ENCODE data around the gene SDK1.
A peak's percentile ranks its signal among the peaks of the same experiment; 100 is the strongest.
"Not testable (repeated sequence)": the region's sequence is repeated elsewhere in the genome, so short reads cannot be mapped to it uniquely, and the experiment has no call there.

Gene SDK1

DNA sequence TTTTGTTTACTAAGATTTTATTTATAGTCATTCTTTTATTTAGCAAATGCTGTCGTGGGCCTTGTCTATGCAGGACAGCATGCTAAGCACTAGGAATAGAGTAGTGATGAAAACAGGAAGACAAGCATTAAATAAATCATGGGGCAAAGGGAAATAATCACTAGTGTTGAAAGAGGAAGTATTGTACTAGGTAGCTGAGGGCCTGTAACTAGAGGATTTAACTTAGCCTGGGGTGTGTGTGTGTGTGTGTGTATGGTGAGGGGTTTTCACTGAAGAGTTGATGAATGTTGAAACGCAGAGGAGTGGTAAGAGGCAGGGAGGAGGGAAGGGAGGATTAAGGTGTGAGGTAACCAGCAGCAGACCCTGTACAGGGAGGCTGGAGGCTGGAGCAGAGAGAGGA lies 446.4 kb downstream of the SDK1 start:
- no peak for DNase-seq

DNA sequence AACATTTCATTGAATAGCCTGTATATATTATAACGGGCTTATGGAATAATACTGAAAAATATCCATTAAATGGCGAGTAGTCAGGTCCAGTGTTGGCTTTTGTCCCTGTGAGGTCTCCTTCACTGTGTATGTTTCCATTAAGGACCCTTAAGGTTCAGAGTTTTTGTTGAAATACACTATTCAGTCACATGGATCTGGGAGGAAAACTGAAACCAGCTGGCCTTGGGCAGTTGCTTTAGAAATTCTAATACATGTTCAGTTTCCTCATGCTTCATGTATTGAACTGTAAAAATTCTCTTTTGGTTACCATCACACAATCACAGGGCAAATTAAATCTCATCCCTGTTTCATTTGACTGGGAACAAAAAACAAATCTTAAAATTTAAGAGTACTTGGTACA lies 447.3 kb downstream of the SDK1 start:
- DNase-seq, result no peak

DNA sequence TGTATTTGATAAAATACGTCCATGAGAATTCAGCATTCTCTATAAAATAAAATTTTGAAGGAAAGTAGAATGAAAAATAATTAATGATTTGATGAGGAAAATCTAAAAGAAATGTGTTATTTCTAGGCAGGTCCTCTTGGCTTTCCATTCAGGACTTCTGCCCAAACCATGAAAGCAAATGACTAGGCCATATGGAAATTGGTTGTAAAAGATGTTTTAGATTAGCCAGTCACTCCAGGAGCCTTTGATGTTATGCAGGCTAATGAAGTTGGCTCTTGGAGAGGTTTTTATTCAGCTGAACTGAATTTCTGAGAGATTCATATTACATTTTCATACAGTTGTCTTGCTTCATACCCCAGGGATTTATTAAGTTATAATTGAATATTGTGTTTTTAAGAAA lies 452.8 kb downstream of the SDK1 start:
- no peak for DNase-seq

DNA sequence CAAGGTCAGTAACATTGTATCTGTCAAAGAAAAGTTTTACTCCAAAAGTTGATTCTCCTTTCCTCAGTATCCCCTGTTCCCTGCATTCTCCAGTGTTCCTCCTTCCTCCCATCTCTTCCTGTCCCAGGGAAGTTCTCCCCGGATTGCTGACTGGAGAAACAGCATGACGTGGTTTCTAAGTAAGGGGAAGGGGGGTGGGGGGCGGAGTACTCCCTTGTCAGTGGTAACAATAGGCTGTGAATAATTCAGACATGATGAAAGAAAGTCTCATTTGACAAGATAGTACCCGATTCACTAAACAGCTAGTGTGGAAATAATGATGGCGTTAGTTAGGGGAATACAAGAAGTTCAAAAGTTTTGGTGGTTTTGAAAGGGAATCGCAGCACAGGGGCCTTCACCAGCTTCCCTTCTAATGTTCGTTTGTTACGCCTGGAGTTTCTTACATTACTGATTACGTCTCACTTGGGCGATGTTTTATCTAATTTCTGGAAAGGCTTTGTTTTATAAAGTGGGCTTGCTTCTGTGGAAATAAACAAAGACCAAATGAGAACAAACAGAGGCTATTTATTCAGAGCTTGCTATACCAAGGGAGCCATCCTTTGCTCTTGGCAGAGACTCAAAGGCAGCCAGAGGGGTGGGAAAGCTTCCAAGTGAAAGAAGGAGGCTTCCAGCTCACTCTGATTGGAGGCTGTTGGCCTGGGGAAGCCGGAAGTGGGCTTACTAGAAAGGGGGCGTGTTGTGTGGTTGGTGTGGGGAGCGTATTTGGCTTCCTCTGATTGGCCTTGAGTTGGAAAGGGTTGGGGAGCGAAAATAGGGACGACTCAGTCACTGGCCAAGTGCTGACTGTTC lies 453.7 kb downstream of the SDK1 start:
- DNase-seq, result no peak

DNA sequence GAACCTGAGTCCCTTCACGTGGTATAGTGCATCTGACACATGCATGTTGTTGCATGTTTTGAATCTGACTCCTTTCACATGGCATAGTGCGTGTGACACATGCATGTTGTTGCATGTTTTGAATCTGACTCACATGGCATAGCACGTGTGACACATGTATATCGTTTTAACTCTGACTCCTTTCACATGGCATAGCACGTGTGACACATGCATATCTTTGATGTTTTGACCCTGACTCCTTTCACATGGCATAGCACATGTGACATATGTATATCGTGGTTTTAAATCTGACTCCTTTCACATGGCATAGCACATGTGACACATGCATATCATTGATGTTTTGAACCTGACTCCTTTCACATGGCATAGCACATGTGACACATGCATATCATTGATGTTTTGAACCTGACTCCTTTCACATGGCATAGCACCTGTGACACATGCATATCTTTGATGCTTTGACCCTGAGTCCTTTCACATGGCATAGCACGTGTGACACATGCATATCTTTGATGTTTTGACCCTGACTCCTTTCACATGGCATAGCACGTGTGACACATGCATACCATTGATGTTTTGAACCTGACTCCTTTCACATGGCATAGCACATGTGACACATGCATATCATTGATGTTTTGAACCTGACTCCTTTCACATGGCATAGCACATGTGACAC lies 454.9 kb downstream of the SDK1 start:
- not testable (repeated sequence) for DNase-seq

DNA sequence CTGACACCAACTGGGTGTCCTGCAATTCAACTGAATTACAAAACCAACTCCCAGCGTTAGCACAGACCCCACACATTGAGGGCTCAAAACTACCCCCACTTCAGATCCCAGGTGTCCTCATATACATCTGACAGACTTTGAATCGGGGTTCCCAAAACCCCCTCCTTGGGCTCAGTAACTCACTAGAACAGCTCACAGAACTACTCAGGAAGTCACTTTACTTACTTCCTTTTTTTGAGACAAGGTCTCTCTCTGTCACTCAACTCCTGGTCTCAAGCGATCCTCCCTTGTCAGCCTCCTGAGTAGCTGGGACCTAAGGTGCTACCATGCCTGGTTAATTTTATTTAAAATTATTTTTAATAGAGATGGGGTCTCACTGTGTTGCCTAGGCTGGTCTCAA lies 456.0 kb downstream of the SDK1 start:
- DNase-seq, result no peak

DNA sequence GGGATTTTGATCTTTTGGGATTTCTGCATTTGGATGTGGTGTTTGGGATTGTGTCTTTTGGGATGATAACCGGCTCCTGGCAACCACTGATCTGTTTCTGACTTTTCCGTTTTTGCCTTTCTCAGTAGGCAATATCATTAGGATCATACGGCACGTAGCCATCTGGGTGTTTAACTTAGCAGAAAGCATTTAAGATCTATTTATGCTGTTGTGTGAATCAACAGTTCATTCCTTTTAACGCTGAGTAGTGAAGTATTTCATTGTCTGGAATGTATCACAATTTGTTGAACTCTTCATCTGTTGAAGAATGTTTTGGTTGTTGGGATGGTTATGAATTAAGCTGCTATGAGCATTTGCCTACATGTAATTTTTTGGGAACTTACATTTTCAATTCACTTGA lies 459.6 kb downstream of the SDK1 start:
- no peak for DNase-seq

DNA sequence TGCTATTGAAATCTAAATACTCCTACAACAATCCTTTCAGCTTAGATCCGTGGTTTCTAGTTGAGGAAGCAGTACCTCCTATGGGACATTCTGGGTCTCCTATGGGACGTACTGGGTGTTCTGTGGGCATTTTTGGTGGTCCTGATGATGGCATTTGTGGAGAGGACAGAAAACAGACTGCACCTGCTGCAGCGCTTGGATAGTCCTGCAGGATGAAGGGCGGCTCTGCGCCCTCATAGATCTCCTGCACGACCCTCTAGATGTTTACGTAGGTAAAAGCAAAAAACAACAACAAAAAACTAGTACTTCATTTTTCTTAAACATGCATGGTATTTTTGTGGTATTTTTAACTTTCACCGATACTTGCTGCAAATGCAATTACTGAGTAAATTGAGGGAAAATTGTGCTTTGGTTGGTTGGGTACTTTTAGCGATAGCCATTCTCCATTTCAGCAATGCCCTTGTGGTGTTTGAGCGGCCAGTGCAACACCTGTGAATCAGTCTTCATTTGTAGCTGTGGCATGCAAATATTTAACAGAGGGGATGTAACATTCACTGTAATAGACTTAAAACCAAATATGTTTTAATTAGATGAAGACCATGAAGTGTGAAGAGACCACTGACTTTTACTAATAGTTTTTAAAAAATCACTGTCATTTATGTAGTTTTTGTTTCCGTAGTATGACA lies 461.2 kb downstream of the SDK1 start:
- DNase-seq, result no peak

DNA sequence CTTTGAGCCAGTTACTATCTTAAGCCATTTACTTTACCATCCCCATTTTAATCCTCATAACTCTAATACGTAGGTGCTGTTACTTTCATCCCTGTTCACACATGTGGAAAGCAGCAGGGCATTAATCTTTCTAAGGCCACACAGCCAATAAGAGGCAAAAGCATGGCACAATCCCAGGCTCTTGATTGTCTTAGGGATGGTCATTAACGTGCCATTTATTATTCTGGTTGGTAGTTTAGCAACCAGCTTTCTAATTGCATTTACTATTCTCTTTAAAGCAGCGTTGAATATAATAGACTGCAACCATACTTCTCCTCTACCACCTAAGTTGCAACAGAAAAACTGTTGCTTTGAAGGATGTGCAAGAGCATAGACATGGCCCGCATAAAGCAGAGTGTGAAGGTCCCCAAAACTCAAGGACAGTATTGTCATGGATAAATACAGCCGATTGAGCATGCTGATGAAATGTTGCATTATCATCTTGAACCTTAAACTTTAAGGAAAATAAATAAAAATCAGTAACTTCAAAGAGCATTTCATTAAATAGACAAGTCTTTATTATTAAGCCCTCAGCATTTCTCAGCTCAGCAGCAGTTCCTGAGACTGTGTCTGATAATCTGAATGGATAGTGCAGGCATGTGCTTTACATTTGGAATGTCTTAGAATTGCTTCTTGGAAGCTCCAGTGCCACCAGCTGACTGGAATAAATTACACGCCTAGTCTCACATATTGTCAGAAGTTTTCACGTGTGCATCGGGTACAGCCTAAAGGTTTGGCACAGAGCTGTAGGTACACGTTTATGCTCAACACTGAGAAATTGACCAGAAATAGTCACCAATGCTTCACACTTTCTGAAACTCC lies 467.1 kb downstream of the SDK1 start:
- DNase-seq, result no peak

DNA sequence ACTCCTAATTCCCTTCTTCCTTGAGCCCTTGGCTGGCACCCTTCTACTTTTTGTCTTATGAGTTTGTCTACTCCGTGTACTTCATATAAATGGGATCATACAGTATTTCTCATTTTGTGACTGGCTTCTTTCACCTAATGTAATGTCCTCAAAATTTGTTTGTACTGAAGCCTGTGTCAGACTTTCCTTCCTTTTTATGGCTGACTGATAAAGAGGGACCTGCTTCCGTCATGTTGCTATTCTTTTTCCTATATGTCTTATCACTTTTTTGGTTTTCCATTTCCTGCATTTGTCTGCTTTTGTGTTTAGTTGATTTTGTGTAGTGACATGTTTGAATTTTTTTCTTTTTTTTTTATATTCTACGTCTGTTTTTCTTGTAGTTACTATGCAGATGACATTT lies 470.9 kb downstream of the SDK1 start:
- DNase-seq, result no peak

DNA sequence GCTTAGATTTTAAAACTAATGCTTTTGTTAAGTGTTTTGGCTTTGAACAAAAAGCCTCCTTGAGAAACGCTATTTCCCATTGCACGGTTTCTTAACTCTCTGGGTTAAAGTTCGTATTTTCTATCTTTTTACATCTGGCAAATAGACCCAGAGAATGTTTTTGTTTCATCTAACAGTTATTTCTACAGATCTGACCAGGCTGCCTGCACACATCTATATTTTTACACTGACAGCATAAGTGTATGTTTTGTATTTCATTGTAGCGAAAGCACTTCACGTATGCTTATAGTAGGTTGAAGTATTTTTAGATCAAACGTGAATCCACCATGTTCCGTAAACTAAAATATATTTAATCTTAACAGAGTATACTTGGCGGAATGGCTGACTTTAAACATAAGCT lies 477.3 kb downstream of the SDK1 start:
- no peak for DNase-seq

DNA sequence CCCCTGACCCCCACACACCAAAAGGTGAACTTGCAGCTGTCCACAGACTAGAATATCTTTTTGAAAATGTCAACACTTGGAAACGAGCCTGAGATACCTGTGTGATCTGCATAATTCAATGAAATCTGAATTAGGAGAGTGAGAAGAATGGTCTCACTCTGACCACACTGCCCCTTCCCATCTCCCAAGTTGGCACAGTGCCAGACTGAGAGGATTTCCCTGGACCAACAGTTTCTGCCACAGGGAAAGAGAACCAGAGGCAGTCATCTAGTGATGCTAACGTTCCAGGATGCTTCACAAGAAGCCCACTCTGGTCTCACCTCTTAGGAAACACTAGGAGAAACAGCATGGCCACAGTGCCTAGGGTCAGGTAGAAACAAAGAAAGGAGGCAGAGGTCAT lies 479.0 kb downstream of the SDK1 start:
- no peak for DNase-seq

DNA sequence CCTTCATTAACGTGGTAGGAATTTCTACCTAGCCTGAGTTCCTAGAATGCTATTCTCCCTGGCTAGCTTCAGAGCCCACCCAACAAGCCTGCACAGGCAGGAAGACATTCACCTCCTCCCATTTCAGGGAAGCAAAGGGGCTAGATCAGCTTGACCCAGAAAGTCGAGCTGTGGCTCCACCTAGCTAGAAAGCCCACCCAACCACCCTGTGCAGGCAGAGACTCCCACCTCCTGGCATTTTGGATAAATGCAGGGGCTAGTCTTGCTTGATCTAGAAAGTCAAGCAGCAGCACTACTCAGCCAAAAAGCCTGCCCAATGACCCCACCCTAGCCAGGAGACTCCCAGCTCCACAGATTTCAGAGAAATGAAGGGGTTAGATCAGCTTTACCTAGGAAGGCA lies 479.5 kb downstream of the SDK1 start:
- DNase-seq, result no peak

DNA sequence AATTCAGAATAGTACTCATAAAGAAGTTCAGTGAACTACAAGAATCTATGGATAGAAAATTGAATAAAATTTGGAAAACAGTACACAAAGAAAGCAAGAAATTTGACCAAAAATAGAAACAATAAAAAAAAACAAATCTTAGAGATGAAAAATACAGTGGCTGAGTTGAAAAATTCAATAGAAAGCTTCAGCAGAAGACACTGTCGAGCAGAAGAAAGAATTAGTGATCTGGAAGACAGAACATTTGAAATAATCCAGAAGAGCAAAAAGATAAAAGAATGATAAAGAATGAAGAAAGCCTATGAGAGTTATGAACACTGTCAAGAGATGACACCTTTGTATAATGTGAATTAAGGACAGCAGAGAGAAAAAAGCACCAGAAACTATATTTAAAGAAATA lies 480.6 kb downstream of the SDK1 start:
- no peak for DNase-seq

DNA sequence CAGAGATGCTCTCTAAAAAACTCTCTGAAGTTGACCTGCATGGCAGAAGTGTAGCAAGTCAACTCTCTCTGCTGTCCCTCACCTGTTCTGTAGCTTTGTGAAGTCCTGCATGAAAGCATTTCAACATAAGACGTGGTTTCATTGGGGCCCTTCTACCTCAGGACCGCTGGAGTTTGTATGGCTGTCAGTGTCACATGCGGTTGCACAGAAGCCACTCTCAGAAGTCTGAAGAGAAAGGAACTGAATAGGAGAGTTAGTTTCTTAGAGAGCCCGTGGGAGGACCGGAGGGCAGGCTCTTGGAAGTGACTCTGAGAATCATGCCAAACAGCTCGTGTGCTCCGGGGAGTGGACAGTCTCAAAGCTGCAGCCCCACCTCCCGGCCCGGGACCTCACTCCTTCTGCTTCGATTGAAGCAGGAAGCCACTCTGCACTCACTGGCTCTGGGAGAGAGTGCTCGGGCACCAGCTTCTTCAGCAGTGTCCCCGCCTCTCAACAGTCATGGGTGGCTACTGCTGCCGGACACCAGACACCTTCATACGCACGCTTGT lies 486.7 kb downstream of the SDK1 start:
- no peak for DNase-seq

DNA sequence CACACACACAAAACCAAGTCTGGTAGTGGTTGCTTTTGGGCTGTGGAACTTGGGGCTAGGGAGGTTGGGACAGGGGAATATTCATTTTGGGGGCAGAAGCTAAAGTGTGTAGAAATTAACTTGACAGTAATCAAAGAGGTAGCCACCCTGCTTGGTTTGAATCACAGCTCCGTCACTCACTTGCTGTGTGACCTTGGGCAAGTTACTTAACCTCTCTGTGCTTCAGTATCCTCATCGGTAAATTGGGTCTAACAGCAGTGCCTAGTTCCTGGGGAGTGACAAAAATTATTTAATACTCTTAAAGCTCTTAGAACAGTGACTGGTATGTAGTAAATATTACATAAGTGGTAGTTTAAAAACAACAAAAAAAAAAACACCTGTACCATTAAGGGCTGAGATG lies 489.8 kb downstream of the SDK1 start:
- DNase-seq, result no peak

DNA sequence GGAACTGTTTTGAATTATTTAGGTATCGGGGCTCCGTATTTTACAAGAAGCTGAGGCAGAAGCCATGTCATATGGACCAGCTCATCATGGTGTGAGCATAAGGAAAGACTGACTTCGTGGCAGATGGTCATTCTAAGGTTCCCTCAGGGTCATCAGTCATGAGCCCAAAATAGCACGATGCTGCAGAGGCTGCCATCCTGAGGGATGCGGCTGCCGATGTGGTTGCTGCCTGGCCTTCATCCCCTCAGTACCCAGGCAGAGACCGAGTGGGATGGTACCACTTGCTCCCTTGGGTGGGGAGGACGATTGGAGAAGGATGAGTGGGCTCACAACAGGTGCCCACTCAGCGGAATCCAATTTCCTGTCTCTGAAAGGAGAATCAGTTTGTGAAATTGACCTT lies 490.3 kb downstream of the SDK1 start:
- DNase-seq, result no peak

DNA sequence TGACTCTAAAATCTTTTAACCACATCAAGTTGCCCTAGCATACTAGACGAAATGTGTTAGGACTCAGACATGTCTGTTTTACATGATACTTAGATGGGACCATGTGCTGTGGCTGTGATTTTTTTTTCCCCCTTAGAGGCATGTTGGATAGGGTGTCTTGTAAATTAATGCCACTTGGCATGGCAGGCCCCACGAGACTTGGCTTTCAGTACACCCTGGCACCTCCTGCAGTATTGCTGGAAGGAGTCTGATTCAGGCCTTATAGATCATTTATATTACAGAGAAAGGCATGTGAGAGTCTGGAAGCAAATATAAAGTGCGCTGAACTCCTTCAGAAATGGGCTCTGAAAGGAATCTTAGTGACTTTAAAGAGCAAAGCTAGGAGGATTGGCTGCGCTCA lies 494.1 kb downstream of the SDK1 start:
- DNase-seq, result no peak

DNA sequence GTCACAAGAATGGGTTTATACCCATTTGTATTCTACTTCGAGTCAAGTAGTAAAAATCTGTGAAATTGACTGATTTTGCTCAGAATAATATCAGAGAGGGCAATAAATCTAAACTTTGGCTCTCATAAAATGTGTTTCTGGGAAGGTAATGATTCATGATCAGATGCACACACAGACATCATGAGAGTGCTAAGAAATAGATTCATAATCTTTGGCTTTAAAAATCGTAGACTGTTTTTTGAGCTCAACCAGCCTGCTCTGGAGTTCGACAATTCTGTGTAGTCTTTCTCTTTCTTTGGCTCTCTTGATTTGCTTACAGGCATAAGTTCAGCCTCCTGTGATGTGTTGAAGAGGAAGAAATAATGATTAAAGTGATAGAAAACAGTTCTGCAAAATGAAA lies 494.7 kb downstream of the SDK1 start:
- no peak for DNase-seq

DNA sequence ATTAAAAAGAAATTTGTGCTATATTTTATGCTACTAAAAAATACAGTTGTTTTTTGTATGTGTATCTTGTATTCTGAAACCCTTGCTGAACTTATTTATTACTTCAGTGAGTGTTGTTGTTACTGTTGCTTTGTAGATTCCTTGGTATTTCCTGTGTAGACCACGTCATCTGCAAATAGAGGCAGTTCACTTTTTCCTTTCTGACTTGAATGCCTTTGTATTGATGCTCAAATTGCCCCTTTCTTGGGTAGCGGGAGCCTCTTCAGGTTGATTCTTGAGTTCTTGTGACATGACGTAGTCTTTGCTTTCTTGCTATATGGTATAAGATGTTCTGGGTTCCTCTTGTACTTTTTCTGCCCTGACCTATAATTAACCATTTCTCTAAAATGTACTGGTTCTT lies 504.1 kb downstream of the SDK1 start:
- peak; percentile 33 to 78 for DNase-seq

DNA sequence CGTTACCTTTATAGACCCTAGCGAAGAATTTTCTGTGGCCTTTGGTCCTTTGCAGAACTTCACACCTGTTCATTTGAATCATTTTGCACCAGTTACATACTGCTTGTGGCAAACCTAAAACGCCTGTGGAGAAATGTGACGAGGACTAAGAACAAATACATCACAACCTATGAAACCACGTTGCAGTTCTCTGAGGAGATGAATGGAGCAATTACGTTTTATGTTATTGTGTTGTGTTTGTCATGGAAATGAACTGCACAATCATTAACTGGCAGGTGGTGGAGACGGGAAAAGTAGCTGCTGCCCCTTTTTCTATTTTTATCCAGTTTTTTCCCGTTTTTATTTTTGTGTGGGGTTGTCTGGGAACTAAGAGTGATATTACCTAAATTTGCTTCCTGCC lies 505.5 kb downstream of the SDK1 start:
- no peak for DNase-seq

DNA sequence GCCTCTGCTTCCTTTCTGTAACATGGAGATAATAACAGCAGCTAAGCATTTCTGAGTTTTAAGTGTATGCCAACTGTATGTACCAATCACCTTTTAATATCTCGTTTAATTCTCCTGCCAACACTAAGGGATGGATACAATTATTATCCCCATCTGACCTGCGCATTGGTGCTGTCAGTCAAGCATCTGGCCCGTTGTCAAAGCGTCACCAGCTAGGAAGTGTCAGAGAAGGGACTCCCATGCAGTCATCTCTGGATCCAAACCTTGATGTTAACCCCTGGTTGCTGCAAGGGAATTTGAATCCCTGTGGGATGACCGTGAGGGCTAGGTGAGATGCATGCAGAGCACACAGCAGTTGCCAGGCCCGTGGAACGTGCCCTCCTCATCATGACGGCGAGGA lies 506.8 kb downstream of the SDK1 start:
- DNase-seq, result no peak

DNA sequence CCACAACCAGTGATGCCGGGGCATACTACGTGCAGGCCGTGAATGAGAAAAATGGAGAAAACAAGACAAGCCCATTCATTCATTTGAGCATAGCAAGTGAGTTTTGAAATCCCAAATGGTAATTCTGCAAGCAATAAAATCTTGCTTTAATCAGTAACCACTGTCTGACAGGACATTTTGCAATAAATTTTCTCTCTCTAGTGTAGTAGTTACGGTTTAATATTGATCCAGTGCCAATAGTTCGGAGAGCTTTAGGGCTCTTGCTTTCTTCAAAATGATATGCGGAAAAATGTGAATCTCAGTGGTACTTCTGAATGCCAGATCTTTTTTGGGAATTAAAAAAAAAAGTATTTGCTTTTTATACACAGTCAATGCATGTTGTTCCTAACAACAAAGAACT lies 520.4 kb downstream of the SDK1 start:
- no peak for DNase-seq

Data from SW 1271 (cell line).